Smooth muscle cell (in vitro differentiated cells): ENCODE data around the gene SLC38A5. TPM values are rescaled to one million over a fixed set of nuclear protein-coding genes. Genes with fewer than 3 reads are reported as not detected.
"Not testable (repeated sequence)": the region's sequence is repeated elsewhere in the genome, so short reads cannot be mapped to it uniquely, and the experiment has no call there.

Experiments used
- DNase-seq: peaks from one replicate; lab custom pipeline; 2025; ENCODE audit not compliant: unreplicated experiment; lab: John Stamatoyannopoulos, UW
- H2AFZ ChIP-seq: fragments of 200-600 bp; sonication (generic); 2 replicates; pipeline ENCODE4 v1.6.0; 2016; ENCODE audit warnings: antibody characterized with exemption, low read depth, mild to moderate bottlenecking
- H3F3A ChIP-seq: fragments of 200-600 bp; sonication (generic); 2 replicates; pipeline ENCODE4 v1.6.0; 2017; ENCODE audit warnings: antibody characterized with exemption, low read depth
- H3K27ac ChIP-seq: fragments of 200-600 bp; sonication (generic); 2 replicates; pipeline ENCODE4 v1.5.1; 2016; ENCODE audit warnings: low read depth, mild to moderate bottlenecking
- H3K27me3 ChIP-seq: fragments of 200-600 bp; sonication (generic); 2 replicates; pipeline ENCODE4 v1.6.1; 2016; ENCODE audit warnings: low read depth, mild to moderate bottlenecking
- H3K36me3 ChIP-seq: fragments of 200-600 bp; sonication (generic); 2 replicates; pipeline ENCODE4 v1.5.1; 2016; ENCODE audit warnings: low read depth
- H3K4me1 ChIP-seq: fragments of 200-600 bp; sonication (generic); 2 replicates; pipeline ENCODE4 v1.5.1; 2016; ENCODE audit warnings: low read depth
- H3K4me2 ChIP-seq: fragments of 200-600 bp; sonication (generic); 2 replicates; pipeline ENCODE4 v1.6.0; 2016; ENCODE audit warnings: mild to moderate bottlenecking
- H3K4me3 ChIP-seq: fragments of 200-600 bp; sonication (generic); 2 replicates; pipeline ENCODE4 v1.5.1; 2016; ENCODE audit warnings: mild to moderate bottlenecking
- H3K79me2 ChIP-seq: fragments of 200-600 bp; sonication (generic); 2 replicates; pipeline ENCODE4 v1.6.0; 2016; ENCODE audit warnings: low read depth, mild to moderate bottlenecking
- H3K9ac ChIP-seq: fragments of 200-600 bp; sonication (generic); 2 replicates; pipeline ENCODE4 v1.6.0; 2016; ENCODE audit warnings: low read depth
- H3K9me3 ChIP-seq: fragments of 200-600 bp; sonication (generic); replicated peaks from 2 replicates; pipeline ENCODE4 v1.5.1; 2016; ENCODE audit warnings: low read depth
- H4K20me1 ChIP-seq: fragments of 200-600 bp; sonication (generic); 2 replicates; pipeline ENCODE4 v1.6.0; 2016; ENCODE audit warnings: low read depth
- WGBS: methylation state at CpG from one replicate; pipeline ENCODE4 v1.1.7; 2016; ENCODE audit warnings: low lambda C conversion rate; 5-methylcytosine and 5-hydroxymethylcytosine counted together
- polyA plus RNA-seq: library from polyadenylated mRNA; unstranded; fragments of >200 nt; fragmentation: Nextera tagmentation; extraction: Ambion mirVana; gene quantifications from 2 replicates; pipeline ENCODE4 v1.2.1, GENCODE V29; 2016
- total RNA-seq: library from RNA; depleted of rRNA; stranded (reverse); fragments of >200 nt; gene quantifications from 2 replicates; pipeline ENCODE4 v1.2.3, GENCODE V29; 2014
- TF ChIP-seq, protein P1 (sequence below): fragments of 200-600 bp; sonication (generic); IDR thresholded peaks from 2 replicates; pipeline ENCODE4 v1.5.1; 2017; ENCODE audit warnings: borderline replicate concordance, mild to moderate bottlenecking, antibody characterized with exemption; ENCODE audit not compliant: insufficient read depth, poor library complexity, severe bottlenecking

Gene SLC38A5
- total RNA-seq (69.4 and 79.0 TPM in 2 replicates), polyA plus RNA-seq (68.7 and 88.7 TPM in 2 replicates)

DNA sequence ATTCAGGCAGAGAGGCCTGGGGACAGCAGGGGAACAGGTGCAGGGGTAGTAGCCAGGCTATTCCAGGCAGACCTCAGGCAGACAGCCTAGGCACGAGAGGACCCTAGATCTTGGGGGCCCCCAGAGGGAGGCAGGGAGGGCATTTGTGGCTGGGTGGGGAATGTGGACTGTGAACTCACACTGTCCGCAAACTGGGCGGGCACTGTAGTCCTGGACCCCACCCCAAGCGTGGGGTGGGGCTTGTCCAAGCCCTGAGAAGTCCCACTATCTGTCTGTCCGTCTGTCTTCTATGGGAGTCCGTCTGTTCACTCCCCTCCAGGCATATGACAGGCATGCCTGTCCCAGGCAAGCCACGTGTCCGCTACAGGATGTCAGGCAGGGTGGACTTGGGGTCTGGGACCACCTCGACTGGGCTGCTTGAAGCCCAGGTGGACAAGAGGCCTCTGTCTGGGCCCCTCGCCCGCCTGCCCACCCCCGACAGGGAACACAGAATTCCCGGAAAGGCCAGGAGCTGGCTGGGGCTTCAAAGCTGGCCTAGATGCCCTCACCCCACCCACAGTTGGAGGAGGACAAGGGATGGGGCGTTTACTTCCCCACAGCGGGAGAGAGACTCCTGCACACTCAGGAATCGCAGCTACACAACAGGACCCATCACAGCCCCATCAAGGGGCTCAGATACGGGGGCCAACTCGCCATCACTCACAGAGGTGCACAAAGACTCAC lies at the start of gene SLC38A5:
Gene SLC38A5, minus strand, starts transcription at position 151 of the 723 bp plus-strand sequence. CDS start 2,336 bp downstream, outside the sequence.
- H3K4me3 ChIP-seq: peak within 1 kb of the TSS; percentile 33
- WGBS: 84% methylated on average over 18 of the region's 18 CpGs
- TF ChIP-seq, protein P1, sequence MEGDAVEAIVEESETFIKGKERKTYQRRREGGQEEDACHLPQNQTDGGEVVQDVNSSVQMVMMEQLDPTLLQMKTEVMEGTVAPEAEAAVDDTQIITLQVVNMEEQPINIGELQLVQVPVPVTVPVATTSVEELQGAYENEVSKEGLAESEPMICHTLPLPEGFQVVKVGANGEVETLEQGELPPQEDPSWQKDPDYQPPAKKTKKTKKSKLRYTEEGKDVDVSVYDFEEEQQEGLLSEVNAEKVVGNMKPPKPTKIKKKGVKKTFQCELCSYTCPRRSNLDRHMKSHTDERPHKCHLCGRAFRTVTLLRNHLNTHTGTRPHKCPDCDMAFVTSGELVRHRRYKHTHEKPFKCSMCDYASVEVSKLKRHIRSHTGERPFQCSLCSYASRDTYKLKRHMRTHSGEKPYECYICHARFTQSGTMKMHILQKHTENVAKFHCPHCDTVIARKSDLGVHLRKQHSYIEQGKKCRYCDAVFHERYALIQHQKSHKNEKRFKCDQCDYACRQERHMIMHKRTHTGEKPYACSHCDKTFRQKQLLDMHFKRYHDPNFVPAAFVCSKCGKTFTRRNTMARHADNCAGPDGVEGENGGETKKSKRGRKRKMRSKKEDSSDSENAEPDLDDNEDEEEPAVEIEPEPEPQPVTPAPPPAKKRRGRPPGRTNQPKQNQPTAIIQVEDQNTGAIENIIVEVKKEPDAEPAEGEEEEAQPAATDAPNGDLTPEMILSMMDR: no peak
- H3K9ac ChIP-seq: no peak within 1 kb of the TSS
- no peak within 1 kb of the TSS for H3K27ac ChIP-seq
- peak within 1 kb of the TSS; percentile 84 for H3K4me2 ChIP-seq
- DNase-seq: no peak
- peaks cover 7% of the 10 kb centered on the region for H3K79me2 ChIP-seq
- H3K4me1 ChIP-seq: no peaks in the 10 kb centered on the region
- no peak within 1 kb of the TSS for H2AFZ ChIP-seq
- H3F3A ChIP-seq: no peaks in the 10 kb centered on the region
- H4K20me1 ChIP-seq: no peaks in the 10 kb centered on the region
- no peaks in the 10 kb centered on the region for H3K36me3 ChIP-seq
- no peaks in the 10 kb centered on the region for H3K27me3 ChIP-seq
- no peaks in the 10 kb centered on the region for H3K9me3 ChIP-seq

DNA sequence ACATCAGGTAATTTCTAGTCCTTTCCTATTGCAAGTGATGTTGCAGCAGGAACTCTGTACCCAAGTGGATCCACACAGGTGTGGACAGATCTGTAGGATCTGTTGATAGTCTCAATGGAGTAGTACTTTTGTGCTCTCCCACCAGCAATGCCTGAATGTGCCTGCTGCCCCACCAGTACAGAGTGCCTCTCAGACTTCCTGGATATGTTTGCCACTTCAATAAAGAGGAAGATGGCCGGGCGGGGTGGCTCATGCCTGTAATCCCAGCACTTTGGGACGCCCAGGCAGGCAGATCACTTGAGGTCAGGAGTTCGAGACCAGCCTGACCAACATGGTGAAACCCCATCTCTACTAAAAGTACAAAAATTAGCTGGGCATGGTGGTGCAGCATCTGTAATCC lies 49.4 kb upstream of the SLC38A5 start:
- not testable (repeated sequence) for H3K4me1 ChIP-seq, H3F3A ChIP-seq, H3K9ac ChIP-seq, H3K36me3 ChIP-seq, H2AFZ ChIP-seq, H3K27ac ChIP-seq, DNase-seq, H3K4me3 ChIP-seq, H3K27me3 ChIP-seq, H3K4me2 ChIP-seq, H3K9me3 ChIP-seq, H4K20me1 ChIP-seq, H3K79me2 ChIP-seq
- WGBS: 73% methylated on average over 4 of the region's 4 CpGs

DNA sequence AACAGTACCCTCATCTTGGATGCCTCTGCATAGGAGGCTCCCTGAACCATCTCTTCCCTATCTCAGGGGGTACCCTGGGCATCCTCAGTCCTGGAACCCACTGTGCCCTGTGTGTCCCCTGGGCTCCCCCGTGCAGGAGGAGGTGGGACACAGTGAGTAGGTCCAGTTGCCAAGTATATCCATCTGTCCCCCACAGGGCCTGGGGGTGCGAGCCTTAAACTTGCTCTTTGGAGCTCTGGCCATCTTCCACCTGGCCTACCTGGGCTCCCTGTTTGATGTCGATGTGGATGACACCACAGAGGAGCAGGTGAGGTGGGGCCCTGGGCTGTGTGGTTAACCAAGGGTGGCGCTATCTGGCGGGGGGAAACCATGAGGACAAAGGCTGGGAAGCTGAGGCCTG lies 46.9 kb upstream of the SLC38A5 start:
- H3K36me3 ChIP-seq: no peaks in the 10 kb centered on the region
- TF ChIP-seq, protein P1: no peak
- no peak overlapping the region for H3K4me3 ChIP-seq
- no peaks in the 10 kb centered on the region for H4K20me1 ChIP-seq
- no peak overlapping the region for H3K27ac ChIP-seq
- no peak overlapping the region for H3K9ac ChIP-seq
- no peak overlapping the region for H2AFZ ChIP-seq
- H3K4me2 ChIP-seq: no peak overlapping the region
- H3K27me3 ChIP-seq: no peaks in the 10 kb centered on the region
- WGBS: 67% methylated on average over 5 of the region's 5 CpGs
- no peaks in the 10 kb centered on the region for H3K79me2 ChIP-seq
- H3F3A ChIP-seq: no peaks in the 10 kb centered on the region
- no peak for DNase-seq
- H3K9me3 ChIP-seq: no peaks in the 10 kb centered on the region
- H3K4me1 ChIP-seq: no peaks in the 10 kb centered on the region

DNA sequence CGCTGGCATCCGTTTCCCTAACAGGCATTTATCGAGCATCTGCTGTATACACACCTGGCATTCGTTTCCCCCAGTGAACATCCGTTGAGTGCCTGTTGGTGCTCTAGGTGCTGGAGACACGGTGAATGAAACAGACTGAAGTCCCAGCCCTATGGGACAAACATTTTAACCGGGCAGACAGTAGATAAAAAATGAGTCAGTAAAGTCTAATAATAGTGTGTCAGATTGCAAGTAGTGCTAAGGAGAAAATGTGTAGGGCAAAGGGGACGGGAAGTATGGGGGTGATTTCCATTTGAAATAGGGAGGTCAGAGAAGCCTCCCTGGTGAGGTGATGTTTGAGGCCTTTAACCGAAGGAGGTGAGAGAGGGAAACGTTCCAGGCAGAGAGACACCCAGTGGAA lies 46.2 kb upstream of the SLC38A5 start:
- Histone ChIP-seq H3K9ac (no peak overlapping the region), H3F3A (no peaks in the 10 kb centered on the region), H4K20me1 (no peaks in the 10 kb centered on the region), H3K36me3 (no peaks in the 10 kb centered on the region), H3K79me2 (no peaks in the 10 kb centered on the region), H3K4me1 (no peaks in the 10 kb centered on the region), H3K27ac (no peak overlapping the region), H3K4me2 (no peak overlapping the region), H3K27me3 (no peaks in the 10 kb centered on the region), H3K9me3 (no peaks in the 10 kb centered on the region), H3K4me3 (no peak overlapping the region), H2AFZ (no peak overlapping the region)
- WGBS: 78% methylated on average over 10 of the region's 10 CpGs
- DNase-seq: no peak
- TF ChIP-seq, protein P1: no peak
